Activated T-helper 1 cell treated with Interleukin-2 at 50 U/mL for 16 hours (primary cell): ENCODE results near the gene SOBP.

Experiments used
- DNase-seq: peaks from one replicate; pipeline ENCODE4 v3.0.0-alpha.2; 2020; ENCODE audit warnings: low read depth

The SOBP gene

DNA sequence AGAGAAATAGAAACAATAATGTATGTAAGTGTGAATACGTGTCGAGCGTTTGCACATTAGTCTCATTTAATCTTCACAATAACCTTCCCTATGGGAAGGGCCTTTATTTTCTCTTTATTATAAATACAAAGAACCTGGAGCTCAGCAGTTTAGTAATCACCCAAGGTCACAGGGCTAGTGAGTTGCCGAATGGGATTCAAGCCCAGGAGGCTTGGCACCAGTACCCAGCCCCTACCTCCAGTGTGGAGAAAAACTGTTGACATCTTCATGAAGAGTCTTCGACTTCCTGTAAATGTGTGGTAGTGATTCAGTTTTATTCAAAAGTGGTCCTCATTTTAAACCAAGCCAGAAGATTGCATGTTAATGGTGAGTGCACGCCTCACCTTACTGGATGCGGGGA, 171.4 kb downstream of the SOBP start:
- DNase-seq, result no peak

DNA sequence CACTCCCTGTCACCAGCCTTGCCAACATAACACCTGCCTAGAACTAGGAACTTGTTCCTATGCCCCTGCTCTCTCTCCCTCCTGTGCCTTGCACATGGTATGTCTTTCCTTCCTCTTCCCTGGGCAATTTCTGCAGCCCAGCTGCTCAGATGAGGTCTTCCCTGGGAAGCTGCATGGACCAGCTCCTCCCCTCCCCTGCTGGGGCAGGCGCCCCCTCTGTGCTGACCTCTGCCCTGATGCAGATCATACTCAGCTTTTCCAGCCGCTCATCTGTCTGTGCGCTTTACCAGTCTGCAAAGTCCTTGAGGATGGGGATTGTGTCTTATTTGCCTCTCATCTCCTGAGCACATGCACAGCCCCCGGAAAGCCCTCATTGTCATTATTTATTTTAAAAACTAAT, 172.4 kb downstream of the SOBP start:
- no peak for DNase-seq

DNA sequence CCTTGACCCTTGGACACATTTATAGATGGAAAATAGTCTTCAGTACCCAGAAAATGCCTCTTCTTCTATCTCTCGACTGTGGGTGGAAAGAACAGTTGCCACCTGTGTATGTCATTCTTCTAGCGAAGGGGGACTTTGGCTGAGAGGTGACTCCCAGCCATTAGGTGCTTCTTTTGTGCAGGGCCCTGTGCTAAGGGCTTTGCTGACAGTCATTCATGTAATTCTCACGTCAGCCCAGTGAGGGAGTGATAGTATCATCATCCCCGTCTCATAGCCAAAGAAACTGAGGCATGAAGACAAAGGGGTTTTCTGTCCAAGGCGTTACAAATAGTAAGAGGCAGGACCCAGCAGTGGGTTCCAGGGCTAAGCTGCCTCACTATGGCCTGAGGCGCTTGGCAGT, 173.4 kb downstream of the SOBP start:
- no peak for DNase-seq

DNA sequence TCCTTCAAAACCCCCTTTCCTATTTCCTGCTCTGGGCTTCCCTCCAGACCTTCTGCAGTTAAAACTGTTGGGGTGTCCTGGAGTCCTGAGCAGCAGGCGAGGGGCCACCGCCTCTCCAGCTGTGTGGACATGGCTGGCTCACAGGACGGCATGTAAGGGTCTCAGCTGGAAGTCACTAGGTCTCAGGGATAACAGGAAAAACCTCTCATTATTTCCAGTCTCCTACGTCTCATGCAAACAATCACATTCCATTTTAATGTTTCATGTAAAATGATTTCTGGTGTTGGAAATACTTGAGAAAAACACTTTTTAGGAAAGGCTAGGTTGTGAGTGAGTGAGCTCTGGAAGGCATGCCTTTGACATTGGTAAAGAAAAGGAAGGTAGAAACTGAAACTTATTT, 175.5 kb downstream of the SOBP start:
- DNase-seq, result no peak

DNA sequence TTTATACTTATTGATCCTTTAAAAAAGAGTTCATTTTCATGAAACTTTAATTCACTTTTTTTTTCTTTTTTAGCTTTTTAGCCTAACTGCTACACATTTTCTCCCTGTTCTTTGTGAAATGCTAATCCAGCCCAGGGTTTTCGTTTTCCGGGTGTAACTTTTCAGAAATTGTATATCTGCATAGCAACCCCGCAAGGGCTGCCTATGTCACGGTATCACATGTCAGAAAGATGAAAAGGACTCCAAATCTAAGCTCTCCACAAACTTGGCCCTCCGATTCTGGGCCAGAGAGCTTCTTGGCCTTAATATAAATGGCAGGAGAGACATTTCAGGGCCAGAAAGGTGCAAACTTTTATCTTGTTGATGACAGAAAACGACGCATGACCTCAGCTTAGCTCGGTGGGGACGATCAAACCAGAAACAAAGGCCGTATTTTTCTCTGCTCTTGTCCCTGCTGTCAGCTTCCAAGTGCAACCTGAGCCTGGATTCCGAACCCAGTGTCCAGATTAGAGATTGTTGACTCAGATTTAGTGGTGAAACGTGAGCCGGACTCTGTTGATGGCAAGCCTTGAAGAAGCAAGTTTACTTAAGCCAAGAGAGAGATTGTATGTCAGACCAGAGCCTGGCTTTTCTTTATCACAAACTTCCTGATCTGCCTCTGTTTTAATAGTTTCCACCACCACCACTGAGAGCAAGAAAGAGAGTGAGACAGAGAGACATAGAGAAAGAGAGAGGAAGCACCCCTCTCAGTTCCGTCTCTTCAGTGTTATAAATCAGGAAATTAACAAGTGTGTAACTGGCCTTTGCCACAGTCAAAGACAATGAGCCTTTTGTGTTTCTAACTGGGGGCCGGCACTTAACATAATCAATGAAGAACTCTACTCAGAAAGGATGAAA, 176.4 kb downstream of the SOBP start:
- no peak for DNase-seq

DNA sequence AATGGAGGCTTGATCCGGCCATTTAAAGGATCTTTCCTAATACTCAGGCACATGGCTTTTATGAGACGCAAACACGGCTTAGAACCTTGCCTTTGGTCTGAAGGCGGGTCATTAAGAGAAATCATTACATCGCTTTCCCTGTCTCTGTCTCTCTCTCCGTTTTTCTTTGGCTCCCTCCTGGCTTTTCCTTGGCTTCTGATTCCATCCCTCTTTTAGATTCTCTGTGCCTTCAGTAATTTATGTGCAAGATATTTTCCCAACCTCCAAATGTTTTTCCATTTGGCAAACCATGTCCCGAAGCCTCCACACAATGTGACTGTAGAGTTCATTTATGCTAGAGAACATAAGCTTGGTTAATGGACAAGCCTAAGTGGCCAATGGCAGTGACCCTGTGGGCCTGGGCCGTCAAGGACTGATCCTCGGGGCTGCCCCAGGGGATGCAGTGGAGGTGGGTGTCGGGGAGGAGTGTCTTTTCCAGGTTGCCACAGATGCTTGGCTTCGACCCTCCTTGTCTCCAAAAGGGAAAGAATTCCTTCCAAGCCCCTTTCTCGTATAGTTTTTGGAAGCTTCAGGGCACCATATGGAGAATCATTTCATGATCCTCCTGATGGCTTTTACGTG, 177.2 kb downstream of the SOBP start:
- no peak for DNase-seq

DNA sequence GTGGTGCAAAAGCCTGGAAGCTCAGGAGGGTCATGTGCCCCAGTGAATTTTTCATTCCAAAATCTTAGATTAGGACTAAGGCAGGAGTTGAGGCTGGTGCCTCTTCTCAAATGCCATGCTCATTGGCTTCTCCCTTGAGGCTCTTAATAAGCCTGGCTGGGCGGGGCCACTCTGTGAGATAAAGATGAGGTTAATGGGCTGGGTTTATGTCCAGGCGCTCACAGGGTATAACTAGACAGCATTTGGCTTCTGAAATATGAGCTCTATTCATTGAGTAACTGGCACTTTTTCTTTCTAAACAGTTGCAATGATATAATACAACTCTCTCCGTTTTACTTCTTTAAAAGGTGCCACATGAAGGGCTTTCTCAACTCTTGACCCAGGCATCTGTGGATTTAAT, 177.9 kb downstream of the SOBP start:
- no peak for DNase-seq

DNA sequence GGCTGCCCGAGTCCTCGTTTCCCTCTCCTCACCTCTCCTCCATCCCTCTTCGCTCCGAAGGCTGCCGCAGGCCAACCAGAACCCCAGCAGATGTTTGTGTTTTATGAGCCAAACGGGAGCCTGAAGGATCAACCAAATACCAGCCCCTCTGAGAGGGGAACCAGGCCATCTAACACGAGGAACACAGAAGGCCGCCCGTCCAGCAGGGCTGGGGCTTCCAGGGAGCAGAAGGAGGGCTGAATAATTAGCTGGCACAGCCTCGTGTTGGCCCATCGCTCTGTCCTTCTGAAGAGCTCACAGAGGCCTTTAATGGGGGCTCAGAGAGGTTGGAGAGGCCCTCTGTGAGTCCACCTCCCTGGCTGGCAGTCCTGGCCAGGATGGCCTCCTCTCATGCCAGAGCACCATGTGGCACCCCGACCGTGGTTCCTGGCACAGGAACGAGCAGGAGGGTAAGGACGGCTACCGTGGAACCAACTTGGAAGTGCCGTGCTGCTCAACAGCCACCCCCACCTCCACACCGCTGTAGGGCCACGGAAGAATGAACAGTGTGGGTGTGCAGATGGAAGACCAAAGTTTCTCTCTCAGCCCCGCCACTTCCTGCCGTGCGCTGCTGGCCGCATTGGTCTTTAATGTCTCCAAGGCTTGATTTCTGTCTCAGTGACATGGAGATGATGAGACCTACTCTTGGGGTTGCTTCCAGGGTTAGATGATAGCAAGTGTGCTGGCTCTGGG, 179.0 kb downstream of the SOBP start:
- DNase-seq, result peak; percentile 3

DNA sequence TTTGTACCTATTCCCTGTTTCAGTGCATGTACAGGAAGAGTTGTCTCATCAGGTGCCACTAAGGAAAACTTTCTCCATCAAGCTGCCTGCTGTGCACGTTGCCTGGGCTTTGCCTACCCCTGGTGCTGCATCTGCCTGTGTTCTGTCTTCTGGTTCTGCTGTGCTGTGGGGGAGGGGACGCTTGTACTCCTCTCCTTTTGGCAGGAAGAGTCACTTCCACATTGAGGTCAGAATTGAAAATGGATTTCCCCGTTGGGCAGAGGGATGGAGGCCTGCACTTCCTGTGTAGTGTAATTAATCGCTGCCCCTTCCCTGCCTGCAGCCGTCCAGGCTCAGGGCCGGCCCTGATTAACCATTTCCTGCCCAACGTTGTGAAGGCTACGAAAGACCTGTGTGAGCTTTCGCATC, 180.9 kb downstream of the SOBP start:
- DNase-seq, result no peak

DNA sequence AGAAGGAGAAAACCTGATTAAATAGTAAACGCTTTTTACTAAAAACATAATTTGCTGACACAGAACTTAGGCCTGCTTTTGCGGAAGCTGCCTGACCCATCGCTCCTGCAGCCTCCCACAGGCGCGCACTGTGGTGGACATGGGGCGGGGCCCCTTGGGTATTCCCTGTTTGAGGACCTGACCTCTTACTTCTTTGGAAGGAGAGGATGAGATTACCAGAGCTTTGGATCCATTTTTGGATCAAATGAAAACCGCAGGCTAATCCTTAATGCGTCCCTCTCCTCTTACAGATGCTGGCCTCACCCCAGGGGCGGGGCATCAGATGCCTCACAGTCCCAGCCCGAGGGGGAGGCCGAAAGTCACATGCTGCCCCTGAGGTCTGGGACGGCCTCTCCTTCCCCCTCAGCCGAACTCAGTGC, 183.2 kb downstream of the SOBP start:
- no peak for DNase-seq

DNA sequence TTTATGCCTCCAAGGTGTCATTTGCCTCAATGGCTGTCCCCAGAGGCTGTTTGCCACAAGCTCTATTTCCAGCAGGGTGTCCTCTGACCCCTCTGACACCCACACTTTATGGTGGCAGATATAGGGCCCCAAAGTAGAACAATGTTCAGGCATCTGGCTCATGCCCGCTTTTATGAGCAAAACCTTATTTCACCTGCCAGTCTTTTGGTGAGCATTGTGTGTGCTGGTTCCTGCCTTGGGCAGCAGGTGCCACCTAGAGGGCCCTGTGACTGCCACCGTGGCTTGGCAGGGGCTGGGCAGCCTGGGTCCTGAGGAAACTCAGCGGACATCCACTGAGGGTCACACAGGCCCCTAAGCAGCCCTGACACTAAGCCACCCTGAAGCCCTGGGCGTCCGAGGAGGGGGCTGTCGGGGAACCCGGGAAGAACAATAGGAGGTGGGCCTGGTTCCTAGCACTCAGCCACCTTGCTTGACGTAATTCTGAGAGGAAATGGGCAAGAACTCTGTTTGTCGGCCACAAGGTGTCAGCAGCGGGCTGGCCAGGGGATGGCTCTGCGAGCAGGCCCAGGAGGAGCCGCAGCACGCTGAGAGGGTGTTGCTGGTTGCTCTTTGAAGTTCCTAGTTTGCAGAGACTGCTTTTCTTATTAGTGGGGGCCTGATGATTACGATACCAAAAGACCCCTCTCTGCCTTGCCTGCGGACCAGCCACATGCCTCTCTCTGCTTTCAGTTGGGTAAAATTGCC, 185.2 kb downstream of the SOBP start:
- DNase-seq, result peak; percentile 75

DNA sequence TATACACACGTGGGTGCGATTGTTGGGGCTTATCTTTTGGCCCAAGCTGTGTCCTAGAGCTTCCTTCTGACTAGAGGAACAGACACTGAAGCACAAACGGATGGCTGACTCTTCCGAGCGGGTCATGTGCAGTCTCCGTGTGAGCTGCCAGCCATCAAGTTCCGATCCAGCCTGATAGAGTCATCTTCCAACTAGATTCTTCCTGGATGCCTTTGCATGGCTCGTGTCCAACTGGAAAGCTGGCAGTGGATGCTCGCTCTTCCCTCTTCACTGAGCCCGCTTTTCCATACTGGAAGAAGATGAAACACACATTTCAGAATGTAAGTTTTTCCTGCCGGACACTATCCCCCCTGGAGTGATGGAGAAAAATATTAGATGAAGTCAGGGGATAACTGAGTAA, 186.1 kb downstream of the SOBP start:
- no peak for DNase-seq

DNA sequence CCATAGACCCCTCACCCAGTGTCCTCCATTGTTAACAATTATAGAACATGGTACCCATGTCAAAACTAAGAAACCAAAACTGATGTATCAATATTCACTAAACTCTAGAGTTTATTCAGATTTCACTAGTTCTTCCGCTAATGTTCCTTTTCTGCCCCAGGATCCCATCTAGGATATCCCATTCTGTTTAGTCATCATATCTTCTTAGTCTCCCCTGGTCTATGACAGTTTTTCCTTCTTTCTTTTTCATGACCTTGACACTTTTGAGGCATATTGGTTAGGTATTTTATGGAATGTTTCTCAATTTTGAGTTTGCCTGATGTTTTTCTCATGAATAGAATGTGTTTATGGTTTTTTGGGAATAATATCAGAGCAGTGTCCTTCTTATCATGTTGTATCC, 187.5 kb downstream of the SOBP start:
- DNase-seq, result no peak

DNA sequence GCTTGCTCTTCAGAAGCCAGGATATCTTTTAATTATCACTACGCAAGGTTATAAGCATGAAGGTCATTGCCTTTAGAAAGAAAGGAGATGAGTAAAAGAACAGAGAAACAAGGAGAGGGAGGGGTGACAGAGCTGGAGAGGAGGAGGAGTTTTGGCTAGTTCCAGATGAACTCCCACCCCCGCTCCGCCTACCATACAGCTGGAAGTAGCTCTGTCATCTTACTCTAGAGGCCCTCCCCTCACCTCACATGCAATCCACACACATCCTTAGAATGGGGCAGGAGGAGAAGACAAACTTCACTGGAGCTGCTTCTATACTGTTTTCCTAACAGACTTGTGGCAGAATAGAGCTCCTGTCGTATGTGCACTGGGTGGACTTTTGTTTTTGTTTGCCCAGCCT, 189.5 kb downstream of the SOBP start:
- no peak for DNase-seq

DNA sequence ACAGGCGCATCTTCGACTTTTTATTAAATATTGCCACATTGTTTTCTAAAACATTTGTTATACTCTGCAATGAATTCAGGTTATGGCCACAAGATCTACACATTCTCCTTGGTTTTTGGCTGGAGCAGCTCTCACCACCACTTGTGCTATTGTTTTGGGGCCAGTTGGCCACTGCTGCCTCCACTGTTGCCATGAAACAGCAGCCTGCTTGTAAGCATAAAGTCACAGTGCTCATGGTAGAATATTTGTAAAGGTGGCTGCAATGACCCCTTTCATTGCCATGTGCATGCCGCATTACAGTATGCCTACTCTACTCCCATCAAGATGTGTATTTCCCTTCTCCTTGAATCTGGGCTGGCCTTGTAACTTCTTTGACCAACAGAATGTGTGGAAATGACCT, 192.8 kb downstream of the SOBP start:
- DNase-seq, result no peak

DNA sequence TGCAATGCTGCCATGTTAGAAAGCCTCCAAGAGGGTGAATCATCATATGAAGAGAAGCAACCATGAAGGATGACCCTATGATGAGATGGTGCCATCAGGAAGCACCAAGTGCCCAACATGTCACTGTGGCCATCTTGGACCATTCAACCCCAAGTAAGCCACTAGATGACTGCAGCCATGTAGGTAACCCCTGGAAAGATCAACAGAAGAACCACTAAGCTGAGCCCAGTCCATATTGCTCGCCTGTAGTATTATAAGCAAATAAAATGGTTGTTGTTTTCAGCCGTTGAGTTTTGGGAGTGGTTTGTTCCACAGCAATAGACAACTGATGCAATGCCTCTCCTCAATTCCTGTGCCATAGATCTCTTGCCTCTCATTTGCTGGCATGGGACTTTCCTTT, 193.3 kb downstream of the SOBP start:
- no peak for DNase-seq

DNA sequence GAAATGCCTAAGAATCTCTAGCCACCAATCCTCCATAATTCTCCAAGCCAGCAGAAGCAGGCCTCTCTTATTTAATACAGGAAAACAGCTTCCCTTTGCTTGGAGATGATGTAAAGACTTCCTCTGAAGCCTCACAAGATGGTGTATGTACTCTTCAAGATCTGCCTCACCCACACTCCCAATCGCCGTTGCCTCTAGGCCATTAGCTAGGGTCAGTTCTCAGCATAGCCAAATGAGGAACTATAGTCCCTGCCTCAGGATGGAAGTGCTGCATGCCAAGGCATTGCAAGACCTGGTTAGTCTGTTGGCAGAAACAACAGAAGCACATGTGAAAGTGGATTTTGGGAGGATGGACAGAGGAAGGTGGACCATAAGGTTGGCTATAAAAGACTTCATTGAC, 195.1 kb downstream of the SOBP start:
- no peak for DNase-seq

DNA sequence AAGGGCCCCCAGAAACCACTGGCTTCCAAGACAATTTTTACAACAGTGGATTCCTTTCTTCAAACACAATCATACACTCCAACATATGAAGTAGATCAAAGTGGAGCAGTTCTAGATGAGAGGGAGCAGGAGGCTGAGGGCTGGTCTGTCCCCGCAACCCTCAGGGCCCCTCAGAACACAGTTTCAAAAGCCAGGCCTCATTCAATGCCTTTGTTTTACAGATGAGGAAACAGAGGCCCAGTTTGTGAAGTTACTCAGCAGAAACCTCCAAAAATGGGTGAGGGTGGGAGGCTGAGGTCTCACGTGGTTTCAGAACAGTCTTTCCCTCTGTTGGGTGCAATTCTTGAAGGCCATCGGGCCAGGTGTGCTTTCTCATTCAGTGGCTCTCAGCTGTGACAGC, 199.3 kb downstream of the SOBP start:
- DNase-seq, result no peak

DNA sequence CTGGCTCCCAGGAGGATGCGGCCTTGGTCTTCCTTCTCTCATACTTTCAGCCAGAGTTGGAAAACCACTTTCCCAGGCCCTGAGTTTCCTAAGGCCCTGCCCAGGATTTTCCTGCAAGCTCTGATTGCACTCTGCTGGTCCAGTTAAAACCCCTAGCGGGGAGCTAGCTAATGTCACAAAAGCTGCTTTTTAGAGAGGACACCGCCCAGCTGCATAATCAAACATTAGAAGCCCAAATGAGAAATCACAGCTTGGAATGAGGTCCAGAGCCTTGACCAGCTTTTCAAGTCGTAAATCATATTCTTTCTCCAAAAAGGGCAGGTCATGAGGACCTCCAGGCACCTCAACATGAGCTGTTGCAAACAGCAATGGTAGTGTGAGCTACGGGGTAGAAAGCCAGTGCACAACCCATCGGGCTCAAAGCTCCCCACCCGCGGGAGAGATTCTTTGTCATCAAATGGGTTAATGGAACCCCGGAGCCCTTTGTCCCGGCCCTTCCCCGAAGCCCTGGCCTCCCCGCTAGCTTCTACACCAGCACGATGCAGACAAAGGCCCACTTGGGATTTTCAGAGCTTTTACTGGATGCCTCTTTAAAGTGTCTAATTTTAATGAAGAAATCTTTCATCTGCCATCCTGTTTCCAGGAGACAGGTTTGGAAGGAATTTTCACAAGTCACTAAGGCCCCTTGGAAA, 200.2 kb downstream of the SOBP start:
- DNase-seq, result no peak

DNA sequence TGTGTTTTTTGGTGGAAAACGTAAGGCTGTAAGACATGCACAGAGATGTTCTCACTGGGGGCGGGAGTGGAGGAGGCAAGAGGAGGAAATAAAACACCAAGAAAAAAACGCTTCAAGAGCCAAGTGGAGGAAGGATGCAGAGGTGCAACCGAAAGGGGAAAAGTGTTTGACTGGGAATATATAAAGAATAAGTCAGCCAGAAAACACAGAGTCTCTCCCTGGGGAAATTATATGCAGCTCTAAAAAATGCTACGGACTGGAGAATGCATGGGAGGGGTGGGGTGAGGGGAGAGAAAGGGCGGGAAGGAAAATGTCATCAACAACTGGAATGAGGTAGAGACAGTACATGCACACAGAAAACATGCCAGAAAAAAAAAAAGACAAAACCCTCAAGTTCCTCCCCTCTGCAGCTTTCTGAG, 200.7 kb downstream of the SOBP start:
- no peak for DNase-seq

DNA sequence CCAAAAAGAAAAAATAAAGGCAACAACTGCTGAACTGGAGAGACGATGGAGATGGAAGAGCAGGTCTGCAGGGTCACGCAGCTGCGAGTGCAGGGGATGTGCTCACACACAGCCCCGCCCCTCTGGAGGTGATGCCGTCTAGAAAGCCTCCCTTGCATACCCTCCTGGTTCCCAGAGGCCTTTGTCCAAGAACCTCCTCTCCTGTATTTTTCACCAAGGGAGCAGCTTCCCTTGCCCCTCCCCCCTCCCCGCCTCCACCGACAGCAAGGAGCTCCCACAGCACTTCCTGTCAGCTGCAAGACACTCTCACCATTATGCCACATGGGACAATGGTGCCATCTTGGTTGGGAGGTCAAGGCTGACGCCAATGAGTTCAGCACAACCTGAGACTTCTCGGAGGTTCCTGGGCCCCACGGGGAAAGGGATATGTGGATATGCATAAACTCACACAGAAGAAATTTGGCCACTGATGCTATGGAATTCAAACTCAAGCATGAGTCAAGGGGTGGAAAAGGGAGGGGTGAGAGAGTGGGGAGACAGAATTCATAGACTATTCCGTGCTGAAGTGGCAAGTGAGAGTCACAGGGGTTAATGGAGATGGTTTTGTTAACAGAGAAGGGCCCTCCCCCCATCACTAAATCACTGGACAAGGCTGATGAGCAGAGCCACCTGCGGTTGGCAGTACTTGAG, 201.3 kb downstream of the SOBP start:
- no peak for DNase-seq
